NCI-H526 treated with DMSO at 0.1 percent for 48 hours (cell line): ENCODE measurements around the gene RGS14.
"Not testable (repeated sequence)": the region's sequence is repeated elsewhere in the genome, so short reads cannot be mapped to it uniquely, and the experiment has no call there.

Experiments used
- DNase-seq: peaks from one replicate; lab custom pipeline; 2025; lab: John Stamatoyannopoulos, UW

Gene RGS14

DNA sequence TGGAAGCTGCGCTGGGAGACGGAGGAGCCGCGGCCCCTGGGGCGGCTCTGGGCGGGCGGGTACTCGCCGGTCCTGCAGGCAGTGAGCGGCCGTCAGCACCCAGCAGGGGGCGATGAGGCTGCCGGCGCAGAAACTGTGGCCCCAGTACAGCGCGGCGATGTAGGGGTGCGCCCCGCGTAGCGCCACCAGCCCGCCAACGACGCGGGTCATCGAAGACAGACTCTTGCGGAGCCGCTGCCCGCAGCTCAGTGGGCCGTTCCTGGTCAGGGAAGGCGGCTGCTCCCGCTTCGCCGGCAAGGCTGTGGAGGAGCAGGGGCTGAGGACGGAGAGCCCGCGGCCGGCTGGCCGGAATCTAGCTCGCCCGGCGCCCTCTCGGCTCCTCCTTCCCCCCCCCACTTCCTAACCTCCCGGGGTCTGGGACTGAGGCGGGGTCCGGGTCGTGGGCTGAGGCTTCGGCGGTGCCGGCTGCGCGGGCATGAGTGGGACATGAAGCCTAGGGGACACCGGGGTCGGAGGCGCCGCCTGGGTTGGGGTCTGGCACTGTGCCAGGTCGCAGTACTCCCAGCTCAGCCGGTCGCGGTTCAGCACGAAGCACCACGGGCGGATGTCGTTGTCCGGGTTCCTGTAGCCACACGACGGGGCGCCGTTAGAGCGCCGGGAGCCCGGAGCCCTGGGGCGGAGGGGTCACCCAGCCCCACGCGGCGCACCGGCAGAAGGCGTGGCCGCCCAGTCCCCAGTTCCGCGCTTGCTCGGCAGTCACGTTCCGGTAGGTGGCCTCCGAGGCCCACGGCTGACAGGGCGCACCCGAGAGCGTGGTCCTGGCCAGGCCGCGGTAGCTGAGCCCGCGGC lies 46.3 kb downstream of the RGS14 start:
- DNase-seq, result peak; percentile 34

DNA sequence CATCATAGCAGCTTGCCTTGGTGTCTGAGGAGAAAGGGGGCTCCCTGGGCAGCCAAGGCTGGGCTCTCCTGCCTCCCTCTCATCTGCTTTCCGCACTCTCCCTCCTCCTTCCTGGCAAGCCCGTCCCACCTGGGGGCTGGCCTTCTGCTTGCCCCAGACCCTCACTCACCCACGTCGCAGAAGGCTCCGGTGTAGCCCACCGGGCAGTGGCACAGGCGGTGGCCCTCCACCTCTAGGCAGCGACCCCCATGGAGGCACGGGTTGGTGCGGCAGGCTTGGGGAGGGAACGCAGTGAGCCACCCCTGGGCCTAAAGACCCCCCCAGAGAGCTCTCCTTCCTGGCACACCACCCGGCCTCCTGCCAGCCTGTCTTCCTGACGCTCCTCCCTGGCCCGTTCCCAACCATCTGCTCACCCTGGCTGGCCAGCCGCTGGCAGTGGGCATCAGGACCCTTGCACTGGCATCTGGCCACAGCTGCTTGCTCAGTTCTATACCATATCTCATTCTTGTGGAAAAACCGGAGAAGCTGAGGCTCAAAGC lies 47.0 kb downstream of the RGS14 start:
- no peak for DNase-seq

DNA sequence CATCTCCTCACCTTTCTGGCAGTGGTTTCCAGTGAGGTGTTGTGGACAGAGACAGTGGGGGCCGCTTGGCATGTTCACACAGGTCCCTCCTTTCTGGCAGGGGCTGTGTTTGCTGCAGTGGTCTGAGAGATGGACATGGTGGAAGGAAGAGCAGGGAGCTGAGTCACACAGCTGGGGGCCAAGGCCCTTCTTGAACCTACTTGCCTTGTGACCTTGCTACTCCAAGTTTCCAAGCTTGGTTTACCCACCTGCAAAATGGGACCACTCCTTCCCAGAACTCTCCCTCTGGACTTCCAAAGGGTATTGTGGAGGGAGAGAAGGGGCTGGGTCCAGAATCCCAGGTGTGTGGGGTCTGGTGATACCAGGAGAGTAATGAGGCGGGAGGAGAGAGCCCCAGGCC lies 47.6 kb downstream of the RGS14 start:
- no peak for DNase-seq

DNA sequence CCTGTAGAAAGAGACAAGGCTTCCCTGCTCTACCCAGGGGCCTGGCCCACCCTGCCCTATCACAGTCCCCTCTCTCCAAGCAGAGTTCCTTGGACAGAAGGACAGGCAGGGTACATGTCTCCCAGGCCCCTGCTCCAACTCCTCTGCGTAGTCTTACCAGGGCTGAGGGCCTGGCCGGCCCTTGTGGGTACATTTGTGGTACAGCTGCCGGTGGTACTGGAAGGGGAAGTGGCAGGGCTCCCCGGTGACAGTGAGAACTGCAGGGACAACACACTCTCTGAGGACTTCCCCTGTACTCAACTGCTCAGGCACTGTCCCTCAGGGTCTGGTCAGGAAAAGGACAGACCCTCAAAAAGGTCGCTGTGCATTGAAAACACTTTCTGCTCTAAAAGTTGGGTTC lies 48.1 kb downstream of the RGS14 start:
- no peak for DNase-seq

DNA sequence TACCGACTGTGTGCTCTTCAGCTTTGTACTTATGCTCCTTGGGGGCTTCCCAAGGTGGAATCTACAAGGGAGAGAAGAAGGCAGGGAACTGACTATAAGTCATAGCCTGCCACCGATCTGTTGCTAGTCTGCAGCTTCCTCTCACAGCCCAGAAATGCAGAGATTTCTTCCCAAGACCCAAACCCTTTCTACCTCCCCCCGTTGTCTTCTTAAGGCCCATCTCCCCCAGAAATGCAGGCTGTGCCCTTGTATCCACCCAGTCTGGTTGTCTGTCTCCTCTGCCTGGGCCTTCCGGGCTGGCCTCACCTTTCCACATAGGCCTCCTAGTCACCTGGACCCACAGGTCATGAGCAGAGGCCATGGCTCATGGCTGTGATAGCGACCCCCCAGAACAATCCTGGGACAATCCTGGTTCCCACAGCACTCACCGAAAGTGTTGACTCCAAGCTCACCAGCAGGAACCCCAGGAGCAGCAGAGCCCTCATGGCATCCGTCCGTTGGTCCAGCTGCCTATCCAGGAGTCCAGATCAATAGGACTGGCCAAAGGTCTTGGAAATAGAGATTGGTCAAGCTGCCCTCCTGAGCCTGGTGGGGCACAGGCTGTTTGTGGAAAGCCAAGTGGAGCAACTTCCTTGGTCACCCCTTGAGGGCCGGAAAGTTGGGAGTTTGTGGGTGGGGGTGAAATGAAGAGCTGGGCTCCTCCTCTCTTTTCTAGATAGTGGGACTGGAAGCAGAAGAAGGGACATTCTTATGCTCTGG lies 51.5 kb downstream of the RGS14 start, which contains the start of gene F12:
TSS of gene F12 (minus strand) at position 522 of the 759 bp plus-strand sequence. CDS start at position 485, 37 bp downstream.
- DNase-seq, result no peak

DNA sequence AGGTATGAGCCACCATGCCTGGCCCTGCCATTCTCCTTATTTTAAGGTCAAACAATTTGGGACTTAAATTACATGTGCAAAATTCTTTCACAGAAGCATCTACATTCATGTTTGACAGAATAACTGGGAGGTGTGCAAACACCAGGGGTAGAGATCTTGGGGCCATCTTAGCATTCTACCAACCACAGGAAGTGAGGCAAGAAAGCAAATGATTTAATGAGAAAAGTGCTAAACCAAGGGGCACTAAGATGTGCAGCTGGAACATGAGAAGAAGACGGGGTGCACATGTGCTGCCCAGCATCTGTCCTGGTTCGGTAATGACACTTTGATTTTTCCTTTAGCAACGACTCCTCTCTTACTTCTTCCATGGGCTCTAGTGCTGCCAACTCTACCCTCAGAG lies 52.9 kb downstream of the RGS14 start:
- no peak for DNase-seq

DNA sequence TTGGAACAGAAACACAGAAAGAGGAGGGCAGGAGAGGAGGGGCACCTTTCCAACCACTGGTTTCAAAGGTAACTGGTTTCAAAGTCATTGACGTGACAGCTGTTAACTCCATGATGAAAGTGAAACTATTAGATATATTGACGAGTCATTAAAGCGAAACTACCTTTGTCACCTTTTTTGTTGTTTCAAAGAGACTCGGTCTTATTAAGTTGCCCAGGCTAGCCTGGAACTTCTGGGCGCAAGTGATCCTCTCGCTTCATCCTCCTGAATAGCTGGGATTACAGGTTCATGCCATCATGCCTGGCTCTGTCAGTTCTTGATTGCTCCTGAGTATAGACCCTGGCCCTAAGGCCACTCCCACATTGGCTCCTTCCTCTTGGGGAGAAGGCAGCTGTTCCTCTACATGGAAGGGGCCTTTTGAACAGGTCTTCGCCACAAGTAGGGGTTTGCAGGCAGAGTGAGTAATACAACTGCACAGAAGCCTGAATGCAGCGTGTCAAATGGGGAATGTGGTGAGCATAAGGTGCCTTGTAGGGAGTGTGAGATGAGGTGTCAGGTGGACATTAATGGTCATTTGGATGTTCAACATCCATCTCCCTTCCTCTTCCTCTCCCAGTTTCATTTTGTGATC lies 55.0 kb downstream of the RGS14 start:
- no peak for DNase-seq

DNA sequence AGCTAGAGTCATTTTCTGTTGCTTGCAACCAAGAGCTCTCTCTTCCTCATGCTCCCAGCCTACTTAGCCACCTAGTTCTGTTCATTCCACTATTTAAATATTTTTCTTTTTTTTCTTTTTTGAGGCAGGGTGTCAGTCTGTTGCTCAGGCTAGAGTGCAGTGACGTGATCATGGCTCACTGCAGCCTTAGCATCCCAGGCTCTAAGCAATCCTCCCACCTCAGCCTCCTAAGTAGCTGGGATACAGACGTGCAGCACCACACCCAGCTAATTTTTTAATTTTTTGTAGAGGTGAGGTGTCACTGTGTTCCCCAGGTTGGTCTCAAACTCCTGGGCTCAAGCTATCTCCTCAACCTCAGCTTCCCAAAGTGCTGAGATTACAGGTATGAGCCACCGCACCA lies 56.8 kb downstream of the RGS14 start:
- DNase-seq, result no peak

DNA sequence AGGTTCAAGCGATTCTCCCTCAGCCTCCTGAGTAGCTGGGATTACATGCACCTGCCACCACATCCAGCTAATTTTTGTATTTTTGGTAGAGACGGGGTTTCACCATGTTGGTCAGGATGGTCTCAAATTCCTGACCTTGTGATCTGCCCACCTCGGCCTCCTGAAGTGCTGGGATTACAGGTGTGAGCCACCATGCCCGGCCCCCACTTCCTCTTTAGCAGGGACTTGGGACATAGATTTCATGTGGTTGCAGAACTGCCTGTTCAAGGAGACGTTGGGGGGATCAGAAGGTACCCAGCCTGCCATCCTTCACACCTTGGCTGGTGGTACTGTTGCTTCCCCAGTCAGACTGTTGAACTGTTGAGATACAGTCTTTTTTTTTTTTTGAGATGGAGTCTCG lies 59.4 kb downstream of the RGS14 start:
- DNase-seq, result not testable (repeated sequence)

DNA sequence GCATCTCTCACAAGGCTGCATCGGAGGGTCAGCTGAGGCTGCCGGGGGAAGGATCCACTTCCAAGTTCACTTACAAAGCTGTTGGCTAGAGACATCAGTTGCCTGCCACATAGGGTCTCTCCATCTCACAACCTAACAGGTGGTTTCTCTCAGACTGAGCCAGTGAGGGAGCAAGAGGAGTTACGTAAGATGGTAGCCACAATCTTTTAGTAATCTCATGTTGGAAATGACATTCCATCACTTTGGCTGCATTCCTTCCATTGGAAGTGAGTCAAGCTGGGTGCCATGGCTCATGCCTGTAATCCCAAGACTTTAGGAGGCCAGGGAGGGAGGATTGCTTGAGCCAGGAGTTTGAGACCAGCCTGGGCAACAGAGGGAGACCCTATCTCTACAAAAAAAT lies 61.3 kb downstream of the RGS14 start:
- no peak for DNase-seq

DNA sequence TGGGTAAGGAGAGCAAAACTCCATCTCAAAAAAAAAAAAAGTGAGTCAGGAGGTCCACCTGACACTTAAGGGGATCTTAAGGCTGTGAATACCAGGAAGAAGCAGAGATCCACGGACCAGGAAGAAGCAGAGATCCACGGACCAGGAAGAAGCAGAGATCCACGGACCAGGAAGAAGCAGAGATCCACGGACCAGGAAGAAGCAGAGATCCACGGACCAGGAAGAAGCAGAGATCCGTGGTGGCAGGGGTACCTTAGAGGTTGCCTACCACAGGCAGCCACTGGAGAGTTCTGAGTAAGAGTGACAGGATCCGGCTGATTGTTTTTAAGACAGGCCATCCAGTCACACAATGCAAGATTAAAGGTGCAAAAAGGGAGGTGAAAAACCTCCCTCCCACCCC lies 62.7 kb downstream of the RGS14 start:
- DNase-seq, result not testable (repeated sequence)

DNA sequence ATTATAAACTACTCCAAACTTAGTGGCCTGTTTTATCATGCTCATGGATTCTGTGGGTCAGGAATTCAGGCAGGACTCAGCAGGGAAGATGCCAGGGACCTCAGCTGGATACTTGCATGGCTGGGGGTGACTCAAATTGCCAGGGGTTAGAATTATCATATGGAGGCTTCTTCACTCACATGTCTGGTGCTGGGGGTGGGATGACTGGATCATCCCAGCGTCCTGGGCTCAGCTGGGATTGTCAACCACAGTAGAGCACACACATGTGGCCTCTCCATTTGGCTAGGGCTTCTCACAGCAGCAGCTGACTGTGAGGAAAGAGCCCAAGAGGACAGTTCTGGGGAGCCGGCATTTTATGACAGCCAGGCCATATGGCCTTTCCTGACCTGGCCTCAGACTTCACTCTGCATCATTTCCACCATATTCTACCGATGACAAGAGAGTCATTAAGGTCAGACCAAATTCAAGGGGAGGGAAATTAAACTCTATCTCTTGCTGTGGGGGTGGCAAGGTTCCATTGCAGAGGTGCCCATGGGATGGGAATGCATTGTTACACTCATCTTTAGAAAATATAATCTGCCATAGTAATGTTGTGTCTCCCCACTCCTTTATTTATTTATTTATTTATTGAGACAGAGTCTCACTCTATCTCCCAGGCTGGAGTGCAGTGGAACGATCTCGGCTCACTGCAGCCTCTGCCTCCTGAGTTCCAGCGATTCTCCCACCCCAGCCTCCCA lies 63.5 kb downstream of the RGS14 start:
- DNase-seq, result no peak
